Esophagus squamous epithelium (tissue), 4 donors: ENCODE measurements around the gene TIMP2.

Experiments
- CTCF ChIP-seq, 6 experiments: fragments of 450-650 bp in 4 of 6; fragments of 200-600 bp in 2 of 6; sonication (generic) in 2 of 6; IDR thresholded peaks; one replicate each; pipeline ENCODE4 v1.5.1; 2016 to 2019; ENCODE audit warnings: antibody characterized with exemption in 6 of 6, mild to moderate bottlenecking in 4 of 6, moderate library complexity in 4 of 6
- POLR2A ChIP-seq, 4 donors: fragments of 450-650 bp; IDR thresholded peaks; one replicate each; pipeline ENCODE4 v1.6.1; 2017; ENCODE audit warnings: antibody characterized with exemption in 4 of 4, mild to moderate bottlenecking in 4 of 4, moderate library complexity in 3 of 4

- TF ChIP-seq POLR2A (IDR thresholded peaks at IDR 0.05) (no peak), CTCF (IDR thresholded peaks at IDR 0.05) (no peak)
Observed at GRCh38 chr17:78959803-78960202, 34.6 kb upstream of the TIMP2 start.
